ENCODE data around the gene DES.

The DES gene

DNA sequence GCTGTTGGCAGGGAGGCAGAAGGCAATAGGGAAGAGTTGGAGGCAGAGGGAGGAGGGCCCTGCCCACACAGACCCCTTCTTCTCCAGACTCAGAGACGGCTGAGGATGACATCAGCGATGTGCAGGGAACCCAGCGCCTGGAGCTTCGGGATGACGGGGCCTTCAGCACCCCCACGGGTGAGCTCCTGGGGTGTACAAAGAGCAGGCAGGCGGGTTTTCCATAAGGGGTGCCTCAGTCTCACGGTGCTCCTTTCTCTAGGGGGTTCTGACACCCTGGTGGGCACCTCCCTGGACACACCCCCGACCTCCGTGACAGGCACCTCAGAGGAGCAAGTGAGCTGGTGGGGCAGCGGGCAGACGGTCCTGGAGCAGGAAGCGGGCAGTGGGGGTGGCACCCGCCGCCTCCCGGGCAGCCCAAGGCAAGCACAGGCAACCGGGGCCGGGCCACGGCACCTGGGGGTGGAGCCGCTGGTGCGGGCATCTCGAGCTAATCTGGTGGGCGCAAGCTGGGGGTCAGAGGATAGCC, 26.5 kb downstream of the DES start:
- H3K4me3 ChIP-seq (ENCODE audit: low read length), result no peak overlapping the region
- DNase-seq (ENCODE audit: low read depth), result no peak

DNA sequence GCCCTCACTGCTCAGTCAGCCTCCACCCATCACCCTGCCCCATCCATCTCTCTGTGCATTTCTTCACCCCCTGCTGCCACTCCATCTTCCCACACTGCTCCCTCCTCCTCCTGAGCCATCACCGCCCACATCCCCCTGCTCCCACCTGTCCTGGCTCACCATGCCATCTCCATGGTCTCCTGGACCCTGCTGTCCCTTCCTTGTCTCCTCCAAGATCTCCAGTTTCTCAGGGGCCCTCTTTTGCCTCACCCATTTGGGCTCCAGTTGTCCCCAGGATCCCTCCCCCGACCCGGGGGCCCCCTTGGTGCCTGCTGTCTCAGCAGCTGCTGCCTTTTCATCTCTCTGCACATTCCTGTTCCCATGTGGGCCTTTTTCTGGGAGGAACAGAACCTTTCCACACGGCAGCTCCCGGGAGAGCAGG, 27.1 kb downstream of the DES start:
- DNase-seq (ENCODE audit: low read depth), result no peak
- no peak overlapping the region for H3K4me3 ChIP-seq (ENCODE audit: low read length)
- TF ChIP-seq, protein P1, sequence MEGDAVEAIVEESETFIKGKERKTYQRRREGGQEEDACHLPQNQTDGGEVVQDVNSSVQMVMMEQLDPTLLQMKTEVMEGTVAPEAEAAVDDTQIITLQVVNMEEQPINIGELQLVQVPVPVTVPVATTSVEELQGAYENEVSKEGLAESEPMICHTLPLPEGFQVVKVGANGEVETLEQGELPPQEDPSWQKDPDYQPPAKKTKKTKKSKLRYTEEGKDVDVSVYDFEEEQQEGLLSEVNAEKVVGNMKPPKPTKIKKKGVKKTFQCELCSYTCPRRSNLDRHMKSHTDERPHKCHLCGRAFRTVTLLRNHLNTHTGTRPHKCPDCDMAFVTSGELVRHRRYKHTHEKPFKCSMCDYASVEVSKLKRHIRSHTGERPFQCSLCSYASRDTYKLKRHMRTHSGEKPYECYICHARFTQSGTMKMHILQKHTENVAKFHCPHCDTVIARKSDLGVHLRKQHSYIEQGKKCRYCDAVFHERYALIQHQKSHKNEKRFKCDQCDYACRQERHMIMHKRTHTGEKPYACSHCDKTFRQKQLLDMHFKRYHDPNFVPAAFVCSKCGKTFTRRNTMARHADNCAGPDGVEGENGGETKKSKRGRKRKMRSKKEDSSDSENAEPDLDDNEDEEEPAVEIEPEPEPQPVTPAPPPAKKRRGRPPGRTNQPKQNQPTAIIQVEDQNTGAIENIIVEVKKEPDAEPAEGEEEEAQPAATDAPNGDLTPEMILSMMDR (IDR thresholded peaks at IDR 0.05; ENCODE audit: insufficient read depth, low read depth, low read length, missing control alignments), result no peak

More for the DNA sequence above, 26.5 kb downstream of the DES start:
- TF ChIP-seq, protein P1 (IDR thresholded peaks at IDR 0.05; ENCODE audit: insufficient read depth, low read depth, low read length, missing control alignments), result no peak

DNA sequence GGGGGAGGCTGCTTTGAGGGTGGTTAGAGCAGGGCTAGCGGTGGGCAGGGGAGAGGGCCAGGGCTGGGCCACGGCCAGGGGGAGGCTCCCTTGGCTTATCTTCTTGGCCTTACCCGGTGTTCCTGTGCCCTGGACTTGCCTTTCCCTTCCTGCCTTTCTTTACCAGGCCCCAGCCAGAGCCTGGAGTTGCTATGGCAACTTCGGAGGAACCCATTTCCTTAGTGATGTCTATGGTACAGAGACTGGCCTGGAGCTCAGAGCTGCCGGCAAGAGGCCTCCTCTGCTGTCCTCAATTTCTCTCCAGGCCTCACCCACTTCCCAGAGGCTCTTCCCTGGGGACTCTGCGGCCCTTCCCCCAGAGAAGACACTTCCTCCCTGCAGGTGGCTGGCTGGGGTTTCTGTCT, 27.9 kb downstream of the DES start:
- TF ChIP-seq, protein P1 (IDR thresholded peaks at IDR 0.05; ENCODE audit: insufficient read depth, low read depth, low read length, missing control alignments), result no peak
- H3K4me3 ChIP-seq (ENCODE audit: low read length), result no peak overlapping the region
- no peak for DNase-seq (ENCODE audit: low read depth)

DNA sequence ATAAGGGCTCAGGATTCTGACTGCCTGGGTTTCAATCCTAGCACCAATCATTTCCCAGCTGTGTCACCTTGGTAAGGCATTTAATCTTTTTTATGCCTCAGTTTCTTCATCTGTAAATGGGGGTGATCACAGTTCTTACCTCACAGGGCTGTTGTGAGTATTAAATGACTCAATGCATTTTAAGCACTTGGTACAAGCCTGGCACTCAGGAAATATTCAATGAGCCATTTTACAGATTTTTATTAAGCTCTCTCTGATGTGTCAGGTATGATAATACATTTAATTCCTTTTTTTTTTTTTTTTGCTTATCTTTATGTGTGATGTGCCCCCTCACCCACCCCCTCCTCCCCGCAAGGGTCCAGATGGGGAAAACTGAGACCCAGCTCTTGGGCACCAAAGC, 28.5 kb downstream of the DES start:
- no peak overlapping the region for H3K4me3 ChIP-seq (ENCODE audit: low read length)
- TF ChIP-seq, protein P1 (IDR thresholded peaks at IDR 0.05; ENCODE audit: insufficient read depth, low read depth, low read length, missing control alignments), result no peak
- no peak for DNase-seq (ENCODE audit: low read depth)

DNA sequence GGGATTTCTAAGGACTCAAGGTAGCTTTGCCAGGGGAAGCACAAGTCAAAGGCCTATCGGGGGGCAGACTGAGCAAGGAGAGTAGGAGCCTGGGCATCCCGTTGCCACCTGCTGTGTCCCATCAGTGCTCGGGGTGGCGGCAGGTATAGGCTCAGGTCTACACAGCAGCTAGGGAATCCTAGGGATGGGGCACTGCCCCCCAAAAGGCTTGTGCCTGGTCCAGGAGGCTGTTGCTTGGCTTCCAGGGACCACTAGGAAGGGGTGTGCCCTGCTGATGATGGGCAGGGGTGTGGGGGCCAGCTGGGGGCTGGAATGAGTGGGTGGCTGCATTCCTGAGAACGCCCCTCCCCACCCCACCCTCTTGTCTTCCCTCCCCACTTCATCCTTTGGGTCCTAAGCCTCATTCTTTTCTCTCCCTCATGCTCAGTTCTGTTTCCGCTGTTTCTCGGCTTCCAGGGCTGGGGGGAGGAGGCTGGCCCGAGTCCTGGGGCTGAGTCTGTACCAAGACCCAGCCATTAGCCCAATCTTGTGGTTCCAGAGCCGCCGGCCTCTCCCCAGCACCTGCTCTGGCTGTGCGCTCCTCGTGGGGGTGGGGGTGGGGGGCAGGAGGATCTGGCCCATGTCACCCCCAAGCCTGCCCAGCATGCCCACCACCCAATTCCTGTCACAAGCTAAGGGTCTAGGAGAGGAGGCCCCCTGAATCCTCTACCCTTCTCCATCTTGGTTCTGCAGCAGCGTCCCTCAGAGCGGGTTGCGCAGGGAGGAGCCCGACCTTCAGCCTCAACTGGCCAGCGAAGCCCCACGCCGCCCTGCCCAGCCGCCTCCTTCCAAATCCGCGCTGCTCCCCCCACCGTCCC, 29.3 kb downstream of the DES start:
- TF ChIP-seq, protein P1 (IDR thresholded peaks at IDR 0.05; ENCODE audit: insufficient read depth, low read depth, low read length, missing control alignments), result no peak
- H3K4me3 ChIP-seq (ENCODE audit: low read length), result no peak overlapping the region
- no peak for DNase-seq (ENCODE audit: low read depth)

DNA sequence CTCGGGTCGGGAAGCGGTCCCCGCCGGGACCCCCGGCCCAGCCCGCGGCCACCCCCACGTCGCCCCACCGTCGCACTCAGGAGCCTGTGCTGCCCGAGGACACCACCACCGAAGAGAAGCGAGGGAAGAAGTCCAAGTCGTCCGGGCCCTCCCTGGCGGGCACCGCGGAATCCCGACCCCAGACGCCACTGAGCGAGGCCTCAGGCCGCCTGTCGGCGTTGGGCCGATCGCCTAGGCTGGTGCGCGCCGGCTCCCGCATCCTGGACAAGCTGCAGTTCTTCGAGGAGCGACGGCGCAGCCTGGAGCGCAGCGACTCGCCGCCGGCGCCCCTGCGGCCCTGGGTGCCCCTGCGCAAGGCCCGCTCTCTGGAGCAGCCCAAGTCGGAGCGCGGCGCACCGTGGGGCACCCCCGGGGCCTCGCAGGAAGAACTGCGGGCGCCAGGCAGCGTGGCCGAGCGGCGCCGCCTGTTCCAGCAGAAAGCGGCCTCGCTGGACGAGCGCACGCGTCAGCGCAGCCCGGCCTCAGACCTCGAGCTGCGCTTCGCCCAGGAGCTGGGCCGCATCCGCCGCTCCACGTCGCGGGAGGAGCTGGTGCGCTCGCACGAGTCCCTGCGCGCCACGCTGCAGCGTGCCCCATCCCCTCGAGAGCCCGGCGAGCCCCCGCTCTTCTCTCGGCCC, 30.1 kb downstream of the DES start:
- no peak overlapping the region for H3K4me3 ChIP-seq (ENCODE audit: low read length)
- TF ChIP-seq, protein P1 (IDR thresholded peaks at IDR 0.05; ENCODE audit: insufficient read depth, low read depth, low read length, missing control alignments), result no peak
- DNase-seq (ENCODE audit: low read depth), result no peak

Measured in epithelial cell of esophagus (primary cell).